SK-N-SH (cell line): ENCODE data around the gene PRSS36.

Experiments used
- CTCF ChIP-seq: fragments of 200-600 bp; sonication (generic); IDR thresholded peaks from 2 replicates; pipeline ENCODE4 v1.6.1; 2017; ENCODE audit warnings: antibody characterized with exemption, mild to moderate bottlenecking, moderate library complexity
- EP300 ChIP-seq, 2 experiments: IDR thresholded peaks; 2 replicates each; pipeline versions ENCODE4 v1.4.0 to v1.6.1; 2012; ENCODE audit warnings: borderline replicate concordance in 1 of 2, low read depth in 1 of 2, low read length in 1 of 2
- EZH2phosphoT487 ChIP-seq: fragments of 200-600 bp; sonication (generic); IDR thresholded peaks from 2 replicates; pipeline ENCODE4 v1.6.1; 2017; ENCODE audit warnings: low read depth, mixed run types, mild to moderate bottlenecking, antibody characterized with exemption, moderate library complexity, borderline replicate concordance
- GABPA ChIP-seq: IDR thresholded peaks from 2 replicates; pipeline ENCODE4 v1.4.0; 2012; ENCODE audit warnings: low read depth, mild to moderate bottlenecking
- POLR2AphosphoS5 ChIP-seq: IDR thresholded peaks from 2 replicates; pipeline ENCODE4 v1.6.1; 2012; ENCODE audit warnings: low read depth, low read length
- REST ChIP-seq: IDR thresholded peaks from 2 replicates; pipeline ENCODE4 v1.6.1; 2012; ENCODE audit warnings: mild to moderate bottlenecking, low read depth, low read length, moderate library complexity
- TAF1 ChIP-seq: IDR thresholded peaks from 2 replicates; pipeline ENCODE4 v1.6.1; 2012; ENCODE audit warnings: low read depth, mild to moderate bottlenecking, low read length, moderate library complexity, borderline replicate concordance
- USF2 ChIP-seq: fragments of 150-350 bp; IDR thresholded peaks from 2 replicates; pipeline ENCODE4 v1.6.1; 2017; ENCODE audit warnings: antibody characterized with exemption, low read length, low read depth, borderline replicate concordance
- YY1 ChIP-seq: IDR thresholded peaks from 2 replicates; pipeline ENCODE4 v1.4.0; 2012; ENCODE audit warnings: low read depth, mild to moderate bottlenecking

GRCh38 chr16:31093132-31093703 is 56.6 kb downstream of the PRSS36 start:
- TF ChIP-seq POLR2AphosphoS5 (no peak), CTCF (no peak), REST (no peak), USF2 (no peak), GABPA (no peak), EP300 (IDR thresholded peaks at IDR 0.05; ENCODE audit: borderline replicate concordance in 1 of 2, low read depth in 1 of 2, low read length in 1 of 2) (no peak), EZH2phosphoT487 (no peak), TAF1 (no peak), YY1 (no peak)
